Measurements from ENCODE around the gene MRGPRF. TPM values are rescaled to one million over a fixed set of nuclear protein-coding genes. Genes with fewer than 3 reads are reported as not detected.

MRGPRF gene
- total and polyA plus RNA-seq, 2 of the 8 experiments (the other 6 are each of a cell fraction or from before 2014, with no cell fraction given): 7.5 to 11.0 TPM

DNA sequence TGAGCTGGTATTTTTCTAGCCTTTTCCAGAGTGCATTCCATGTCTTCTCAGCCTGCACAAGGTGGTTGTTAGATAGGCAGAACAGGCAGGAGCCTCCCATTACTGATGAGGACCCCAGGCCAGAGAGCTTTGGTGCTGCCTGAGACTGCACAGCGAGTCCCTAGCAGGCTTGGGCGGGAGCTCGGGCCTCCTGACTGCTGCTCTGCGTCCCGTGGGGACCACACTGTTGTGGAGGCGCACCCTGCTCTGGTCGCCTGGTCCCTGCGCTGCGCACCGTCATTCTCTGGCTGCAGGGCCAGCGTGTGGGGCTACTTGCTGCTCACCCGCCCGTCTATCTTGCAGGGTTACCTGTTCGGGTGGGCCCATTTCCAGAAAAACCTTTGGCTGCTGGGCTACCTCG is 44.2 kb upstream of the MRGPRF start:
- H3K18ac ChIP-seq (ENCODE audit: extremely low read depth, low read length): no peak overlapping the region
- CTCF ChIA-PET (ENCODE audit: partially characterized antibody): interaction anchor here (1.3 kb wide), 1 partner anchor 44 kb away, joined by 4 read pairs; the partner anchor contains the start of gene MRGPRF

More for the DNA sequence above, 44.2 kb upstream of the MRGPRF start:
- H2BK15ac ChIP-seq (ENCODE audit: low read length): no peak overlapping the region
- DNase-seq (ENCODE audit: low read depth in 1 of 2, low spot score in 2 of 2): no peak
- POLR2A ChIA-PET (ENCODE audit: partially characterized antibody): interaction anchor here (1.1 kb wide), 1 partner anchor 38 kb away, joined by 3 read pairs; no protein-coding TSS in a partner anchor
- WGBS, 2 experiments (ENCODE audit: extremely low coverage in 1 of 2, insufficient coverage in 1 of 2, insufficient read length in 1 of 2, insufficient replicate concordance in 2 of 2, low coverage in 1 of 2, low lambda C conversion rate in 2 of 2, missing lambda C conversion rate in 1 of 2): 94% methylated on average over 15 of the region's 15 CpGs; no CpG with 5 or more reads in 1 of the 2 experiments
- no peak overlapping the region for H3K4me3 ChIP-seq (ENCODE audit: extremely low read depth in 1 of 4, insufficient read depth in 2 of 4, low read depth in 3 of 4, low read length in 4 of 4)
- no peak overlapping the region for H3K4me2 ChIP-seq (ENCODE audit: insufficient read depth in 1 of 2, low read depth in 2 of 2, low read length in 2 of 2)
- no peaks in the 10 kb centered on the region for H3K9me3 ChIP-seq (ENCODE audit: insufficient read depth in 2 of 2, low read depth in 1 of 2, low read length in 1 of 2)
- H3K9ac ChIP-seq (replicated peaks in 1 of 4; ENCODE audit: extremely low read depth in 1 of 4, low read depth in 3 of 4, low read length in 3 of 4): no peak overlapping the region
- H2BK12ac ChIP-seq (ENCODE audit: low read depth, low read length): no peak overlapping the region
- H3K27me3 ChIP-seq (replicated peaks in 1 of 4; ENCODE audit: control insufficient read depth in 3 of 4, extremely low read depth in 1 of 4, insufficient read depth in 3 of 4, low read length in 3 of 4): no peaks in the 10 kb centered on the region
- H3K79me1 ChIP-seq (ENCODE audit: low read depth, low read length): peaks cover 19% of the 10 kb centered on the region
- H2BK5ac ChIP-seq (ENCODE audit: low read depth, low read length): no peak overlapping the region
- no peak overlapping the region for H3K4ac ChIP-seq (replicated peaks; ENCODE audit: insufficient read length, low read depth, low read length)
- H3K14ac ChIP-seq (ENCODE audit: insufficient read length): no peak overlapping the region
- H3K23me2 ChIP-seq (ENCODE audit: low read depth, low read length): no peaks in the 10 kb centered on the region
- no peak overlapping the region for H2AFZ ChIP-seq (ENCODE audit: low read length)
- no peak overlapping the region for H2BK120ac ChIP-seq (replicated peaks; ENCODE audit: low read depth, low read length)
- H3K56ac ChIP-seq (replicated peaks; ENCODE audit: insufficient read length, low read depth, low read length): no peak overlapping the region
- no peak overlapping the region for H2AK5ac ChIP-seq (ENCODE audit: low read depth, low read length)
- H4K91ac ChIP-seq (replicated peaks; ENCODE audit: insufficient read length, low read length): no peak overlapping the region
- H3K27ac ChIP-seq (ENCODE audit: low read depth, low read length): no peak overlapping the region
- peaks cover 0 to 13% (median 4%) of the 10 kb centered on the region in 4 experiments; a peak in 6 of 8 replicates for H3K36me3 ChIP-seq (ENCODE audit: control insufficient read depth in 2 of 4, insufficient read depth in 4 of 4, low read length in 3 of 4)
- H3K4me1 ChIP-seq (replicated peaks in 1 of 4; ENCODE audit: control insufficient read depth in 3 of 4, insufficient read depth in 4 of 4, low read length in 3 of 4): no peaks in the 10 kb centered on the region; a peak in 1 of 7 replicates
- no peak overlapping the region for H4K5ac ChIP-seq (ENCODE audit: insufficient read length, low read depth, low read length)
- peaks cover 0 to 17% of the 10 kb centered on the region in 2 experiments; a peak in 1 of 4 replicates for H3K79me2 ChIP-seq (ENCODE audit: control insufficient read depth in 1 of 2, insufficient read depth in 2 of 2, low read length in 2 of 2)
- no peak overlapping the region for H2BK20ac ChIP-seq (ENCODE audit: low read length)
- no peak overlapping the region for H3K23ac ChIP-seq (ENCODE audit: insufficient read length)
- FAIRE-seq: no peak
- peaks cover 4 to 32% of the 10 kb centered on the region in 2 experiments for H4K20me1 ChIP-seq (replicated peaks in 1 of 2; ENCODE audit: control insufficient read depth in 1 of 2, insufficient read depth in 2 of 2, low read length in 2 of 2)
- no peak overlapping the region for H4K8ac ChIP-seq (ENCODE audit: extremely low read depth, insufficient read depth, low read length)
- no peak for TF ChIP-seq CEBPB (IDR thresholded peaks at IDR 0.05; ENCODE audit: low read depth, low read length)
- TF ChIP-seq NANOG (IDR thresholded peaks at IDR 0.05; ENCODE audit: insufficient read depth, low read depth, low read length, poor library complexity, severe bottlenecking): no peak
- no peak for TF ChIP-seq TCF12 (IDR thresholded peaks at IDR 0.05; ENCODE audit: low read depth, low read length)

Data from H1 (cell line).